SK-N-MC (cell line): ENCODE measurements around the gene PRELP.

Experiments used
- DNase-seq: peaks from one replicate; pipeline ENCODE4 v3.0.0-alpha.2; 2011; ENCODE audit warnings: low read depth, low spot score
- H3K27ac ChIP-seq: fragments of 200-600 bp; sonication (generic); 2 replicates; pipeline ENCODE4 v1.5.1; 2016; ENCODE audit warnings: mixed run types
- H3K36me3 ChIP-seq: fragments of 200-600 bp; sonication (generic); 2 replicates; pipeline ENCODE4 v1.6.1; 2017; ENCODE audit warnings: antibody characterized with exemption, low read length, mixed read lengths; ENCODE audit not compliant: insufficient read depth
- H3K4me3 ChIP-seq: fragments of 200-600 bp; sonication (generic); 2 replicates; pipeline ENCODE4 v1.5.1; 2016
- H3K9ac ChIP-seq: fragments of 200-600 bp; sonication (generic); 2 replicates; pipeline ENCODE4 v1.8.0; 2017; ENCODE audit warnings: mixed run types, mixed read lengths; ENCODE audit not compliant: insufficient read length
- H3K9me3 ChIP-seq: fragments of 200-600 bp; sonication (generic); 2 replicates; pipeline ENCODE4 v1.6.1; 2017; ENCODE audit warnings: low read depth, mild to moderate bottlenecking, antibody characterized with exemption, low read length, moderate library complexity, mixed read lengths
- EZH2 ChIP-seq: fragments of 200-600 bp; sonication (generic); IDR thresholded peaks from one replicate; pipeline ENCODE4 v1.6.1; 2017; ENCODE audit warnings: antibody characterized with exemption
- FOXP2 ChIP-seq: optimal IDR thresholded peaks from 2 replicates; pipeline ENCODE3; 2011; ENCODE audit warnings: mild to moderate bottlenecking, moderate library complexity; ENCODE audit not compliant: insufficient read depth; ENCODE audit errors: extremely low read length, control extremely low read depth
- POLR2AphosphoS5 ChIP-seq: IDR thresholded peaks from 2 replicates; pipeline ENCODE4 v1.6.1; 2012; ENCODE audit warnings: mild to moderate bottlenecking, low read depth, low read length, borderline replicate concordance

The PRELP gene

GRCh38 chr1:203492082-203492747 lies 16.6 kb downstream of the PRELP start:
- Histone ChIP-seq H3K9ac (no peak overlapping the region), H3K36me3 (no peaks in the 10 kb centered on the region), H3K4me3 (no peak overlapping the region), H3K9me3 (no peaks in the 10 kb centered on the region), H3K27ac (no peak overlapping the region)
- DNase-seq = no peak
- no peak for TF ChIP-seq EZH2
- TF ChIP-seq FOXP2 = no peak
- no peak for TF ChIP-seq POLR2AphosphoS5

- H3K9ac ChIP-seq = no peak overlapping the region
- H3K36me3 ChIP-seq = no peaks in the 10 kb centered on the region
- no peaks in the 10 kb centered on the region for H3K9me3 ChIP-seq
- no peak overlapping the region for H3K4me3 ChIP-seq
- DNase-seq = no peak
- no peak overlapping the region for H3K27ac ChIP-seq
- TF ChIP-seq POLR2AphosphoS5 = no peak
- TF ChIP-seq FOXP2 = no peak
- TF ChIP-seq EZH2 = no peak
Measured at GRCh38 chr1:203492748-203493130, 17.1 kb downstream of the PRELP start.

- Histone ChIP-seq H3K36me3 (no peaks in the 10 kb centered on the region), H3K9me3 (no peaks in the 10 kb centered on the region), H3K9ac (no peak within 1 kb of the TSS), H3K27ac (no peak within 1 kb of the TSS), H3K4me3 (no peak within 1 kb of the TSS)
- TF ChIP-seq POLR2AphosphoS5 = no peak
- no peak for TF ChIP-seq FOXP2
- no peak for TF ChIP-seq EZH2
- no peak for DNase-seq
Measured at GRCh38 chr1:203493901-203494300, 18.3 kb downstream of the PRELP start, which contains the start of gene OPTC. Gene OPTC (plus strand): TSS chr1:203494153. CDS start chr1:203496006, 1,853 bp downstream.

- H3K36me3 ChIP-seq = no peaks in the 10 kb centered on the region
- no peak for DNase-seq
- no peak overlapping the region for H3K27ac ChIP-seq
- no peak overlapping the region for H3K9ac ChIP-seq
- H3K4me3 ChIP-seq = no peak overlapping the region
- H3K9me3 ChIP-seq = no peaks in the 10 kb centered on the region
- TF ChIP-seq POLR2AphosphoS5 (no peak), FOXP2 (no peak), EZH2 (no peak)
Measured at GRCh38 chr1:203495845-203496244, 20.2 kb downstream of the PRELP start.

GRCh38 chr1:203497269-203497777 lies 21.7 kb downstream of the PRELP start:
- Histone ChIP-seq H3K27ac (no peak overlapping the region), H3K4me3 (no peak overlapping the region), H3K9me3 (no peaks in the 10 kb centered on the region), H3K9ac (no peak overlapping the region), H3K36me3 (no peaks in the 10 kb centered on the region)
- TF ChIP-seq POLR2AphosphoS5 (no peak), EZH2 (no peak), FOXP2 (no peak)
- no peak for DNase-seq

- TF ChIP-seq EZH2 (no peak), POLR2AphosphoS5 (no peak), FOXP2 (no peak)
- H3K4me3 ChIP-seq = no peak overlapping the region
- no peaks in the 10 kb centered on the region for H3K36me3 ChIP-seq
- H3K9me3 ChIP-seq = no peaks in the 10 kb centered on the region
- no peak for DNase-seq
- H3K9ac ChIP-seq = no peak overlapping the region
- no peak overlapping the region for H3K27ac ChIP-seq
Measured at GRCh38 chr1:203499643-203500278, 24.2 kb downstream of the PRELP start.

- H3K36me3 ChIP-seq = no peaks in the 10 kb centered on the region
- no peak overlapping the region for H3K27ac ChIP-seq
- no peaks in the 10 kb centered on the region for H3K9me3 ChIP-seq
- no peak for DNase-seq
- no peak overlapping the region for H3K9ac ChIP-seq
- H3K4me3 ChIP-seq = no peak overlapping the region
- TF ChIP-seq FOXP2 (no peak), POLR2AphosphoS5 (no peak), EZH2 (no peak)
Measured at GRCh38 chr1:203500279-203500678, 24.7 kb downstream of the PRELP start.

GRCh38 chr1:203503836-203504235 lies 28.2 kb downstream of the PRELP start:
- H3K36me3 ChIP-seq = no peaks in the 10 kb centered on the region
- H3K9me3 ChIP-seq = no peaks in the 10 kb centered on the region
- no peak for TF ChIP-seq POLR2AphosphoS5
- TF ChIP-seq EZH2 = no peak
- TF ChIP-seq FOXP2 = no peak
- H3K27ac ChIP-seq = no peak overlapping the region
- H3K4me3 ChIP-seq = no peak overlapping the region
- no peak for DNase-seq
- H3K9ac ChIP-seq = no peak overlapping the region
